GM12874 (cell line): ENCODE results near the gene TMPRSS4.

Experiments
- TF ChIP-seq, protein P1 (sequence below): IDR thresholded peaks from 2 replicates; pipeline ENCODE4 v1.5.1; 2011; ENCODE audit warnings: low read depth, mild to moderate bottlenecking, control low read depth, low read length, moderate library complexity; ENCODE audit not compliant: insufficient read depth

The TMPRSS4 gene

DNA sequence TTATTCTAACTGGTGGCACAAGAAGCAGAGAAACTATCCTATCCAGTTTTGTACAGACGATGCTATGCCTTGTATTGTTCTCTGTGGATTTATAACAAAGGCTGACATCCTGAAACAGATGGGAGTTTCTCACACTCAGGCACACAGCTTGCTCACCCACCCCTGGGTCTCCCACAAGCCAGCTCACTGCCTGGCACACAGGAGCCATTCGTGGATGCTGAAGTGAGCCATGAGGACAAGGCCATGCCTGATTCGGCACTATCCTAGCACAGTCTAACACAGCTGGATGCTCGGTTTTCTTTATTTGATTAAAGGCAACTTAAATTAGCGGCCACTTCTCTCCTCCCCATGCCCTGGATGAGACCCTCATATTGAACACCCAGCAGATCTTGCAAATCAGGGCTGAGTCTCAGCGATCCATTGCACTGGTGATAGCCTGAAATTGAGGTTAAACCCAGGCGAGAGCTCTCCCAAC lies 25.7 kb upstream of the TMPRSS4 start:
- TF ChIP-seq, protein P1, sequence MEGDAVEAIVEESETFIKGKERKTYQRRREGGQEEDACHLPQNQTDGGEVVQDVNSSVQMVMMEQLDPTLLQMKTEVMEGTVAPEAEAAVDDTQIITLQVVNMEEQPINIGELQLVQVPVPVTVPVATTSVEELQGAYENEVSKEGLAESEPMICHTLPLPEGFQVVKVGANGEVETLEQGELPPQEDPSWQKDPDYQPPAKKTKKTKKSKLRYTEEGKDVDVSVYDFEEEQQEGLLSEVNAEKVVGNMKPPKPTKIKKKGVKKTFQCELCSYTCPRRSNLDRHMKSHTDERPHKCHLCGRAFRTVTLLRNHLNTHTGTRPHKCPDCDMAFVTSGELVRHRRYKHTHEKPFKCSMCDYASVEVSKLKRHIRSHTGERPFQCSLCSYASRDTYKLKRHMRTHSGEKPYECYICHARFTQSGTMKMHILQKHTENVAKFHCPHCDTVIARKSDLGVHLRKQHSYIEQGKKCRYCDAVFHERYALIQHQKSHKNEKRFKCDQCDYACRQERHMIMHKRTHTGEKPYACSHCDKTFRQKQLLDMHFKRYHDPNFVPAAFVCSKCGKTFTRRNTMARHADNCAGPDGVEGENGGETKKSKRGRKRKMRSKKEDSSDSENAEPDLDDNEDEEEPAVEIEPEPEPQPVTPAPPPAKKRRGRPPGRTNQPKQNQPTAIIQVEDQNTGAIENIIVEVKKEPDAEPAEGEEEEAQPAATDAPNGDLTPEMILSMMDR: no peak

DNA sequence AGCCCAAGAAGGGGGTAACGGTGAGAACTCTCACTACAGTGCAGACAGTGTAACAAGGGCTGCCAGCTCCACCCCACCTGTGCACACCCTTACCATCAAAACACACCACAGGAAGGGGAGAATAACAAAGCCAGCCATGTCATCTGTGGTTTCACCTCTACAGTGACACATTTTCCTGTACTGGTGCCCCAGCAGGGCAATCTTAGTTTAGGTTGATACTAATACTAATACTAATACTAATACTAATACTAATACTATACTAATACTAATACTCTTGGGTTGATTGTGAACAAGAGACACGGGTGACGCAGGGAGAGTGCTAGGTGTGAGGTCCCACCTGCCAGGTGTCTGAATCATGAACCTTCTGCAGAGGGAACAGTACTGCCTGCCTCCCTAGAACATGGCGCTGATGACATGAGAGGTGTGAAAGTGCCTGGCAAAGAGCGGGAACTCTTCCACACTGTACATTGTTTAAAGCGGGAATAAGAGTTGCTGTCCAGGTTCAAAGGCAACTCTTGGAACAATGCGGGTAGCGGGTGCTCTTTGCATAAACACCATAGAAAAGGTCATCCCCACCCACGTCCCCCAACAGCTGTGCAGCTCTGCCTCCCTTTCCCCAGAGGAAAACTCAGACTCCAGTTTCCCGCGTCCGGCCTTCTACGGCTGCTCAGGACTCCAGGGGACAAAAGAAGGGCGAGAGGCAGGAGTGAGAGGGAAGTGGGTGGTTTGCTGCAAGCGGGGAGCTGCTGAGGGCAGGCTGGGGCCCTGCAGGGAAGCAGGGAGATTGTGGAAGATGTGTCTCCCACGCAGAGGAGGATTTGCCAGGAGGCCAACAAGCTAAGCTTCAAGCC lies 25.0 kb upstream of the TMPRSS4 start:
- TF ChIP-seq, protein P1: no peak

DNA sequence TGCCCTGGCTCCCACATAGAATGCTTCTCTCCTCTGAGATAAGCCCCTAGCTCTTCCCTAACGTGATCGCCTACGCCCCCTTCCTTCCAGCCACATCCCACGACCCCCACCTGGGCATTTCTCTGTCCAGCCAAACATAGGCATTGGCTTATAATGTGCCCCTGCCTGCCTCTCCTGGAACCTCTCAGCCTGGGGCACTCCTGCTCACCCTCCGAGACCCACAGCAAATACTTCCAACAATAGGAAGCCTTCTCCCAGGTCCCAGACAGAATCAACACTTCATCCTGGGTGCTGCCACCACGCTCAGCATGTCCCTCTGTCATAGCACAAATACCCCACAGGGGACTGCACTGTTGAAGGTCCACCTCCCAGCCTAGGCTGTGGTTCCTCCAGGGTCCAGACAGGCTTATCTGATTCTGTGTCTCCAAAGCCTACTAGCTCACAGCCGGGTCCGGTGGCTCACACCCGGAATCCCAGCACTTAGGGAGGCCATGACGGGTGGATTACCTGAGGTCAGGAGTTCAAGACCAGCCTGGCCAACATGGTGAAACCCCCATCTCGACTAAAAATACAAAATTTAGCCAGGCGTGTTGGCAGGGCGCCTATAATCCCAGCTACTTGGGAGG lies 24.2 kb upstream of the TMPRSS4 start:
- TF ChIP-seq, protein P1: no peak

DNA sequence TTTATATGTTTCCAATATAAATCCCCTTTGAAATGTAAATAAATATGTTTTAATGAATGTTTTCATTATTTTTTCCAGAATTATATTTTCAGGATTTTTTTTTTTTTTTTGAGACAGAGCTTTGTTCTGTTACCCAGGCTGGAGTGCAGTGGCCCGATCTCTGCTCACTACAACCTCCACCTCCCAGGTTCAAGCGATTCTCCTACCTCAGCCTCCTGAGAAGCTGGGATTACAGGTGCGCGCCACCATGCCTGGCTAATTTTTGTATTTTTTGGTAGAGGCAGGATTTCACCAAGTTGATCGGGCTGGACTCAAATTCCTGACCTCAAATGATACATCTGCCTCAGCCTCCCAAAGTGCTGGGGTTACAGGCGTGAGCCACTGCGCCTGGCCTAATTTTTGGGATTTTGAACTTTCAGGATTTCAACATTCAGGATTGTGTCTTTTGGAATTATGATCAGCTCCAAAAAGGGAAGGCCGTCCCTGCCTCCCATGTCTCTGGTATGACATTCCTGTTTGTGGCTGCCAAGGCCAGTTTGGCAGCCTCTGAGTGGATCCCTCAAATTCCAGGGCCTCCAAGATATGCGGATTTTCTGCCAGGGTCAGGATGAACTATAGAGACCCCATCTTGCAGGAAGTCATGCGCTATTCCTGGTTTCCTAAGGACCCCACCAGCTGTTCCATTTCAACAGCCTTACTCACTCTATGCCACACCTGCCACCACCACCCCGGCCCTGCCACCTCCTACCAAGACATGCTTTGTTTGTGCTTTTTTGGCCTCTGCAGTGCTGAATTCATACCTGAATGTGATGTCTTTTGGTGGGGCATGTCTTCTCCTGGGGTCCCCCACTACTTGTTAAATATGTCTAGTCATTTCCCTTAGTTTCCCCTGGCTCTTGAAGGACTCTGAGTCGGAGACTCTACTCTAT lies 21.9 kb upstream of the TMPRSS4 start:
- TF ChIP-seq, protein P1: no peak

DNA sequence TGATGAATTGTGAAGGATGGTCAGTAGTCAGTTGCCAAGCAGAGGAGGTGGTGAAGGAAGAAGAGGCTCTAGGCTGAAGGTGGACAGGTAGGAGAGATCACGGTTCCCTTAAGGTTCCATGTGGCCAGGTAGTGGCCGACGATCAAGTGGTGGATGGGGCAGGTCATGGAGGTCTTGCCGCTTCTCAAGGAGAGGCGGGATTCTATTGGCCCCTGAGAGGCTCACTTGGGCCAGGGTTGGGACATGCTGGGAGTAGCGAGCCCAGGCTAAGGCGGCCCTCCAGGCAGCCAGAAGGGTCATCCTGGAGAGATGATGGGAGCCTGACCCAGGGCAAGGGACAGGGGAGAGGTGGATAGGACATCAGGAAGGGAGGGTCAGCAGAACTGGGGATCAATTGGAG lies 20.9 kb upstream of the TMPRSS4 start:
- TF ChIP-seq, protein P1: no peak

DNA sequence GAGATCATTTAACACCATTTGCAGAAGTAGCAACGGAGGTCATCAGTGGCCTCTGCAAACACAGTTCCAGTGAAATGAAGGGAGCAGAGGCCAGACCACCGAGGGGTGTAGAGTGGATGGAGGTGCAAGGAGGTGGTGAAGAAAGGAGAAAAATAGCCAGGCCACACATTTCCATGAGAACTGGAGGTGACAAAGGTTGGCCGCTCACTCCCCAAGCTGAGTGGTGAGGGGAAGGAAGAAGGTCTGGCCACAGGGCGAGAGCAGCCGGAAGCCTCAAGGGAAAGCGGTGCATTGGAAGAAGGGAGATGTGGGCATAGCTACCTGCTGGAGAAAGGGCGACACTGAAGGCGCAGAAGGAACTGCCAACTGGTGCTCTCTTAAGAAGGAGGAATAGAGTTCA lies 20.1 kb upstream of the TMPRSS4 start:
- TF ChIP-seq, protein P1: no peak
